Measurements from ENCODE around the gene FOXB1. TPM values are rescaled to one million over a fixed set of nuclear protein-coding genes. Genes with fewer than 3 reads are reported as not detected.

Gene FOXB1
- total RNA-seq, 4 donors from 2014 or later, result not detected

- H3K4me1 ChIP-seq, result no peaks in the 10 kb centered on the region
- DNase-seq, result no peak
- intact Hi-C loops (cut with DNase I; ENCODE audit: low total_unique reads), result no loop called here
- H3K27me3 ChIP-seq, result no peaks in the 10 kb centered on the region
- H3K4me3 ChIP-seq, result no peak overlapping the region
- H3K9me3 ChIP-seq, result peaks cover 0 to 7% of the 10 kb centered on the region in 2 donors
- no peak overlapping the region for H3K27ac ChIP-seq
- no peaks in the 10 kb centered on the region for H3K36me3 ChIP-seq
- TF ChIP-seq POLR2A (IDR thresholded peaks at IDR 0.05) (no peak), CTCF (IDR thresholded peaks at IDR 0.05) (no peak)
These were observed 38.4 kb upstream of the FOXB1 start for GRCh38 chr15:59965741-59966140.

GRCh38 chr15:59966262-59966661 is 37.8 kb upstream of the FOXB1 start:
- Histone ChIP-seq H3K36me3 (no peaks in the 10 kb centered on the region), H3K9me3 (peaks cover 0 to 1% of the 10 kb centered on the region in 2 donors), H3K4me3 (no peak overlapping the region), H3K4me1 (no peaks in the 10 kb centered on the region), H3K27me3 (no peaks in the 10 kb centered on the region), H3K27ac (no peak overlapping the region)
- intact Hi-C loops (cut with DNase I; ENCODE audit: low total_unique reads), result no loop called here
- no peak for DNase-seq
- TF ChIP-seq POLR2A (IDR thresholded peaks at IDR 0.05) (no peak), CTCF (IDR thresholded peaks at IDR 0.05) (no peak)

- TF ChIP-seq POLR2A (IDR thresholded peaks at IDR 0.05), result no peak
- no peak for TF ChIP-seq CTCF (IDR thresholded peaks at IDR 0.05)
- Histone ChIP-seq H3K9me3 (no peaks in the 10 kb centered on the region), H3K27ac (no peak overlapping the region), H3K4me3 (no peak overlapping the region), H3K4me1 (no peaks in the 10 kb centered on the region), H3K27me3 (no peaks in the 10 kb centered on the region), H3K36me3 (no peaks in the 10 kb centered on the region)
- intact Hi-C loops (cut with DNase I; ENCODE audit: low total_unique reads), result no loop called here
- DNase-seq, result no peak
These were observed 35.8 kb upstream of the FOXB1 start for GRCh38 chr15:59968314-59968713.

- intact Hi-C loops (cut with DNase I; ENCODE audit: low total_unique reads), result no loop called here
- DNase-seq, result no peak
- H3K27me3 ChIP-seq, result no peaks in the 10 kb centered on the region
- no peaks in the 10 kb centered on the region for H3K36me3 ChIP-seq
- no peaks in the 10 kb centered on the region for H3K4me1 ChIP-seq
- no peaks in the 10 kb centered on the region for H3K9me3 ChIP-seq
- TF ChIP-seq POLR2A (IDR thresholded peaks at IDR 0.05), result no peak
- TF ChIP-seq CTCF (IDR thresholded peaks at IDR 0.05), result no peak
- H3K4me3 ChIP-seq, result no peak overlapping the region
- no peak overlapping the region for H3K27ac ChIP-seq
These were observed 31.9 kb upstream of the FOXB1 start for GRCh38 chr15:59972241-59972640.

GRCh38 chr15:59976480-59977271 is 27.4 kb upstream of the FOXB1 start:
- H3K9me3 ChIP-seq, result no peaks in the 10 kb centered on the region
- DNase-seq, result no peak
- TF ChIP-seq CTCF (IDR thresholded peaks at IDR 0.05) (no peak), POLR2A (IDR thresholded peaks at IDR 0.05) (no peak)
- H3K4me3 ChIP-seq, result no peak overlapping the region
- intact Hi-C loops (cut with DNase I; ENCODE audit: low total_unique reads), result no loop called here
- no peaks in the 10 kb centered on the region for H3K36me3 ChIP-seq
- no peaks in the 10 kb centered on the region for H3K4me1 ChIP-seq
- no peaks in the 10 kb centered on the region for H3K27me3 ChIP-seq
- H3K27ac ChIP-seq, result no peak overlapping the region
